Measurements from ENCODE around the gene PAK5.

PAK5 gene

DNA sequence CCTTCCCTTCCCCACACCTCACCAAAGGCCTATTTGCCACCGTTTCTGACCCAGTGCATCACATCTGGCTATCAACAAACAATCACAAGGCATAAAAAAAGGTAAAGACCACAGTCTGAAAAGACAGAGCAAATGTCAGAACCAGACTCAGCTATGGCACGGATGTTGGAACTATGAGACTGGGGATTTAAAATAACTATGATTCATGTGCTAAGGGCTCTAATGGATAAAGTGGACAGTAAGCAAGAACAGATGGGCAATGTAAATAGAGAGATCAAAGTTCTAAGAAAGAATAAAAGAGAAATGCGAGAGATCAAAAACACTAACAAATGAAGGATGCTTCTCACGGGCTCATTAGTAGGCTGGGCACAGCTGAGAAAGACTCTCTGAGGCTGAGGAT lies 225.0 kb downstream of the PAK5 start:
- no peak for DNase-seq

DNA sequence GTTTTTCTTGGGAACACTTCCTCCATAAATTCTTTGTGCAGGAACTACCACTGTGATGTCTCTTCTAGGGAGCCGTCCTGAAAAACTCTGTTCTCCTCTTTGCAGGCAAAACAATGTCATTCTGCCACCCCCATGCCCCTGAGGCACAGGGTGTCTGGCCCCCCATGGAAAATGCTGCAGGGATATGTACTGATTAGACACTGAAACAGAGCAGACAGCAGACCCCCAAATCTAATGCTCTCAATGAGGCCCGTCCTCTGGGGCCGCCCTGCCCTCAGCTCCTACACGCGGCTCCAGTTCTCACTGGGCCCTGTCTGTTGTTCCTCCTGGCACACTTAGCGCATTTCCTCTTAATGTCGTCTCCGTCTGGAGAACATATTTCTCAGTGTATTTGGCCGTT lies 227.0 kb downstream of the PAK5 start:
- DNase-seq, result no peak

DNA sequence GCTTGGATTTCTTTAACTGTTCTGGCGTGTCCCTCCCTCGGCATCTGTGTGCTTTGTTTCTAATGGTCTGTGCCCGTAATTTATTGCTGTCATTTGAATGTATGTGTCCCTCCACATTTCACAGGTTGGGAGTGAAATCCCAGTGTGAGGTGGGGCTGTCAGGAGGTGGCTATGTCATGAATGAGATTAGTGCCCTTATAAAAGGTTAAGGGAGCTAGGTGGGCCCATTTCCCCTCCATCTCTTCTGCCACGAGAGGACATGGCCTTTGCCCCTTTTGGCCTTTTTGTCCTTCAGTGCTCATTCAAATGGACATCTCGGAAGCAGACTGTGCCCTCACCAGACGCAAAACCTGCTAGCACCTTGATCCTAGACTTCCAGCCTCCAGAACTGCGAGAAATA lies 228.2 kb downstream of the PAK5 start:
- no peak for DNase-seq

DNA sequence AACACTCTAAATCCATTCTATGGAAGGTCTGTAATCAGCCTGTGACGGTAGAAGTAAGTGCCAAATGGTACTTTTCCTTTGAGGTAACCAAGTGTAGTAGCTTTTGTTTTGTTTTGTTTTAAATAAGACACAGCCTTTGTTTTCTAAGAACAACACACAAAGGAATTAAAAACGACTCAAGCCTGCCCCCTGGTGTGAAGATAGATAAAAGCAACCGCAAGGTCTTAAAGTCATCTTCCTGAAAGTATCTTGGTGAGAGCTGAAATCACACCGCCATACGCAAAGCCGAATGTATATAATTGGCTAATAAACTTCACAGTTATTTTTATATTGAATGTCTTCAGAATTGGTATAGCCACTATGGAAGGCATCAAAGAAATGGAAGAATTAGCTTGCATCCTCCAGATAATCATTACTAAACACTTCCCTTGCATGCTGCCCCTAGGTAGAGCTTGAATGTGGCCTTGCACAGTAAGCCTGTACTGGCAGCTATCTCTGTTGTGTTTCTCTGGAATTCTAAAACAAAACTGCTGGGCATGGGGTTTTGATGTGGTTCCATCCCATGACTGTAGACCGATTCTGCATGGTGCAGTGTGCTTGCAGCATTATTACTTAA lies 228.9 kb downstream of the PAK5 start:
- DNase-seq, result no peak

DNA sequence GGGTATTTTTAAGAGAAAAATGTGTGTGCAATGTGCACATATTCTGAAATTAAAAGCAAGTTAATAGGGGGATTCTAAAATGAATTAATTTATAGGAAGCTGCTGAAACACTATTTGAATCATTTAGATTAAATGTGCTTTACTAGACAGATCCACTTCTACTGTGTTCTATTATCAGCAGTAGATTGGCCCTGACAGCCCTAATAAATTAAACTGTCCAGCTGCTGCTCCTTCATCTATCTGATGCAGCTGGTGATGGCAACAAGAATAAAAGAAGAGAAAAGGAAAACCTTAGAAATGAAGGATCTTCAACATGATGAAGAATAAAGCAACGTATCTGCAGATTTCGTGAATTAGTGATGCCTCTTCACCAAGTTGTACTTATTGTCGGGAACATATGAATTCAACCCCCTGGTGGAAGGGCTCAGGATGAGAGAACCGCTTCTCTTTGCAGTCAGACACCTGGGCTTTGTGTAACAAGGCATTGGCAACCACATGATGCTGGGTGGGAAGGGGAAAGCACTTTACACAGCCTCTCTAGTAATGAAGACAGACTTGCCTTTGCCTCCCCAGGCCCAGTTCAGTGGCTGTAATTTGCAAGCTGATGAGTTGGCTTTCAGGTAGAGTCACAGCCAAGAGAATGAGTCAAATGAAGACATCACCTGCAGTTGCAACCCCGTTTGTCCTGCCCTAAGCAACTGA lies 230.1 kb downstream of the PAK5 start:
- DNase-seq, result no peak

DNA sequence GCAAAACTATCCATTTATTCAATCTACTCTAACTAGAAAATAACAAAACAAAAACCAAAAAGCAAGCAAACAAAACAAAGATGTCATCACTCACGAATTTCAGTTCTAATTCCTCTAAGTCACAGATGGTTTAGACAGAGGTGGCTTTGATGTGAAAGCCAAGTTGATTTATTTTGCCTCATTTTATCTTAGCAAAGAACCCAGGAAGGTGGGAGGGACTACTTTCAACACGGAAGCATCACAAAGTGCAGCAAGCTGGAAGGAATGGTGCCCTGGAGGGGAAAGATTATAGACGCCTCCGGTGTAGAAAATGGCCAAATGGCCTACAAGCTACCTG lies 236.1 kb downstream of the PAK5 start:
- DNase-seq, result no peak

DNA sequence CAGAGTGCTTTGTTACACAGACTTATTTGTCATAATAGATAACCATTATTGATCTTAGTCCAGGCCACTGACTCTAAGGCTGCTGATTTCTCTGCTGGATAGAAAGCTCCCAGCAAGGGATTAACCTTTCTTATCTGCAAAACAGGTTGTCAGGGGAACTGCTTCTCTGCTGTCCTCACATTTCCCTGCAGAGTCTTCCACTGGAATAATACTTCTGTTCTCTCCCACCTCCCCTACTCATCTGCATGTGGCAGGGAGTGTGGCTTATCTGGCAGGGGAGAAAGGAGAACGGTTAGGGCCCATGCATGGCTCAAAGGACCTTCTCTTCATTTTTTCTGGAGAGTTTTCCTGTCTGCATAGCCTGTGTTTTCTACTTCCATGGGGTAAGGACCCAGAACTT lies 238.3 kb downstream of the PAK5 start:
- no peak for DNase-seq

DNA sequence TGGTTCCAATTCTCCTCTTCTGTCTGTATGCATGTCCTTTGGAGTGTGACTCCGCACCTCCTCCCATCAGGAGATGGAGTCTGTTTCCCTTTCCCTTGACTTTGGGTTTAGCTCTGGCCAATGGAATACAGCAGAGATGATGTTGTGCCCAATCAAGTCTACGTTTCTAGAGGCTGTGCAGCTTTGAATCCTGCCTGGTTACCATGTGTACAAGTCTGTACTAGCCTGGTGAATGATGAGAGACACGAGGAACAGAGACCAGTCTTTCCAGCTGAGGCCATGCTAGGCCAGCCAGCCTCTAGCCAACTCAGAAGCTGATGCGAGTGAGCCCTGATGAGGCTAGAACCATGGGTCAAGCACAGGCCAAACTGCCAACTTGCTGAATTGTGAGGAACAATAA lies 241.3 kb downstream of the PAK5 start:
- no peak for DNase-seq

DNA sequence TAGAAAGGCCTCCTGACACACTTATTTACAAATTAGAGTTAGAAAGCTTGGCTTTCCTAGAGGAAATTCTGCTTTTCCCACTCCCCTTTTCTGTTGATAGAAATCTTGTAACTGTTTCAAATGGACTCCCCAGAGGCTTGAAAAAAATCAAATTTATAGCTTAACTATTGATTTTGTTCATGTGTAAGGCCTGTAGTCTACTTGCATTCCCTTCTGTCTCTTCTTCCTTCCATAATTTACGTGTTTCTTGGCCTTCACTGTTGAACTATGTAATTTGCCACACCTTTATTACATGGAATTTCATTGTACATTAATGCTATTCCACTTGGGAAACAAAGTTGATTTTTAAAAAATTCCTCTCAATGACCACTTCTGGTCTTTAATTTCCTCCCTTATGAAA lies 243.1 kb downstream of the PAK5 start:
- DNase-seq, result no peak

DNA sequence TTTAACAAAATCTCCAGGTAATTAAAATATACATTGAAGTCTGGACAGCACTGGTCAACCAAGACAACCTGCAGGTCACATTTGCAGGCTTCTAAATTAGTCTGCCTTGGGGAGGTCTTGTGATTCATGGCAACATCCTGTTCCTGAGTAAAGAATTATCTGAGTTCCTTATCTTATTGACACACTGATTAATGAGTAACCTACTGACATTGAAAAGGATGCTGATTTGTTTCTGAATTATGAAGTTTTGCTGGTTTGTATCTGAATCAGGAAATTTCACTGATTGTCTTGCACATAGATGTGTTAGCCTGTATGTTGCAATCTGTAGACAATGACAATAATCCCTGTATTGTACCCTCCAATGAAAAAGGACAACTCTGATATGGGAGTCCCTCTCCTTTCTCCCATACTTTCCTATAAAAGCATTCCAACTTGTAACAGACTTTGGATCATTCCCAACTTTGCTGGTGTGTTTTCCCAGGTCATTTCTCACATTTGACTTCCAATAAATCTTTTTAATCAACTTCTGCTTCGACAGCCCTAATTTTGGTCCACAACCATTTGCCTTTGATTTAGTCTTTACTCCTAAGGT lies 244.5 kb downstream of the PAK5 start:
- DNase-seq, result no peak

DNA sequence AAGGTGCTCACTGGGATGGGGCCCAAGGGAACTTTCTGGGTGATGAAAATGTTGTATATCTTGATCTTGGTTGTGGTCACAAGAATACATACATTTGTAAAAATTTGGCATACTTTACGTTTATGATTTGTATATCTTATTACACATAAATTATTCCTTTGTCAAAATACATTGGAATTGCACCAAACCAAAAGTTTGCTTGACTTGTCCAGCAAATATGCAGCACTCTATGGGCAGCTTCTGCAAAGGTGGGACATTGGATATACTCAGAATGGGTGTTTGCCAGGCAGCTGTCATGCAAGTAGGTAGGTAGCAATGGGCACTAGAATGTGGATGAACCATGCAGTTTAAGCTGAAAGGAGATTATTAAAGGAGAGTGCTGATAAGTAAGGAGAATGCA lies 246.5 kb downstream of the PAK5 start:
- no peak for DNase-seq

DNA sequence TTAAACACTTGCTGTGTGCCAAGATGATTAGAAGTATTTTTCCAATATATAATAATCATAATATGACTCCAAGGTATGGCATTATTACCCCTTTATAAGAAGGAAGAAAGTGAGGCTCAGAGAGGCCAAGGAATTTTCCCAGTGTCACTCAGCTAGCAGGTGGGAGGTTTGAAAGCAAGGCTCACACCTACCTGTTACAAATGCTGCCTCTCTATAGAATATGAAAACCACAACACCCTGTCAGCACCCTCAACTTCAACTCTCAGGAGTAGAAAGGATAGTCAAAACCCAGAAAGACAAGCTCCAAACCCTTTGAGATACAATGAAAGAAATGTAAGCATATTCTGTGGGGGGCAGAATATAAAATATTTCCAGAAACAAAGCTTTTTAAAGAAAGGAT lies 247.8 kb downstream of the PAK5 start:
- no peak for DNase-seq

DNA sequence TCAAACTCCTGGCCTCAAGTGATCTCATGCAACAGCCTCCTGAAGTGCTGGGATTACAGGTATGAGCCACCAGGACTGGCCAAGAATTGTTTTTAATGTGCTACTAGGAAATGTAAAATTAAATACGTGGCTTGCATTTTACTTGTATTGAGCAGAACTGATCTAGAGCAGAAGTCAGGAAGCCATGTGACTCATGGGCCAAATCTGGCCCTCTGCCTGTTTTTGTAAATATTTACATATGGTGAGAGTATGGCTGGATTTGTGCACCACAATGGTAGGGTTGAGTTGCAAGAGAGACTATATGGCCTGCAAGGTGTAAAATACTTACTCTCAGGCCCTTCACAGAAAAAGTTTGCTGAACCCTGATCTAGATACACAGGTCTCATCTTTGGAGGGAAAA lies 248.7 kb downstream of the PAK5 start:
- DNase-seq, result no peak

DNA sequence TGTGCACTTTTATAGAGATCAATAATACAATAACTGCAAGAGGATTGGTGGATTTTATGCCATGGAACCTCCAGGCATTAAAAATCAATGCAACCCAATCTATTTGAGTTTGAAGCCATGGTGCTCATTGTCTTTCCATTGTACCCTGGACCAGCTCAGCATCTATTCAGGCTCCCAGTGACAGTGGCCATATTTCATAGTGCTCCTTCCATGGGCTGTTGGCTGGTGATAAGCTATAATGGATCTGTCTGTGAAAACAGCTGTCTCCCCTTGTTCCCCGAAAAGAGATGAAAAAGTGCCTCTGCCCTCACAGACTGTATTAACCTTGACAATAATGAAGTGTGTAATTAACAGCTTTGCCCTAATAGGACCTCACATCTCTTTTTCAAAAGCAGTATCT lies 250.2 kb downstream of the PAK5 start:
- no peak for DNase-seq

DNA sequence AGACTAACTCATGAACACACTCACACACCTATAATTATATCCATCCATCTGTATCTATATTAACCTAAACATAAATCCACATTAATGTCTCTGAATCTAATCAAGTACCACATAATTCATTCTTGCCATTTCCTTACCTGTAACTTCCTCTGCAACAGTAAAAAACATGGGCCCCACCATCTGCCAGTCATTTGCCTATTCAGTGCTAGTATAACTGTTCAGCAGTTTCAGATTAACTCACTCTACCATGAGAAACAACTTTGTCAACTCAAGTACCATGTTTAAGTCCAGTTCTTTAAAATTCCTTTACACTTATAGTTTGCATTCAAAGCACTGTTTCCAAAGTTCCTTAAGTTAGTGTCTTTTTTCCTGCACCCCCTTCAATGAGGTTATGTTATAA lies 255.7 kb downstream of the PAK5 start:
- no peak for DNase-seq

DNA sequence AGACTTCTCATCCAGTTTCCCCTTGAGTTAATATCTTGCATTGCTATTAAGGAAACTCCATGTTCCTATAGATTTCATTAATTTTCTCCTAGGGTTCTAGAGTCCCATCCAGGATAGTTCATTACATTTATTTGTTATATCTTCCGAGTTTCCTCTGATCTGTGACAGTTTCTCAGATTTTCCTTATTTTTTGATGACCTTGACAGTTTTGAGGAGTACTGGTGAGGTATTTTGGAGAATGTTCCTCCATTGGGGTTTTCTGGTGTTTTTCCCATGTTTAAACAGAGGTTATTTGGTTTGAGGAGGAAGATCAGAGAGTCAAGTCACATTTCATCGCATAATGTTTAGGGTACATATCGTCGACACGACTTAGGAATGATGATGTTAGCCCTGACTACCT lies 256.7 kb downstream of the PAK5 start:
- no peak for DNase-seq

DNA sequence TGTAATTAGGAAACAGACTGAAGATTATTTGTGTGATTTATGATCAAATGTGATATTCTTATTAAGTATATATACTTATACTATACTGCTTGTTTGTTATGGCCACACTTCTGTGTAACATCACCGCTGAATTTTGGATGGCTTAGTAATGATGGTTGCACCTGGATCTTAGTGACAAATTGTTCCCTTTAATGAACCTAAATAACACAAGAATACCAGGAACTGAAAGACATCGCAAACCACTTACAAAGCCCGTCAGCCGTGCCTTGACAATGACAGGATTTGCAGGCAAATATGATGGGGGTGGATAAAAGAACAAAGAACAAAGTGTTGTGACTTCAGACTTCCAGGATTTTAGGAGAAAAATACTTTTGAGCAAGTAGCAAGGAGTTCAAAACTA lies 257.4 kb downstream of the PAK5 start:
- no peak for DNase-seq

DNA sequence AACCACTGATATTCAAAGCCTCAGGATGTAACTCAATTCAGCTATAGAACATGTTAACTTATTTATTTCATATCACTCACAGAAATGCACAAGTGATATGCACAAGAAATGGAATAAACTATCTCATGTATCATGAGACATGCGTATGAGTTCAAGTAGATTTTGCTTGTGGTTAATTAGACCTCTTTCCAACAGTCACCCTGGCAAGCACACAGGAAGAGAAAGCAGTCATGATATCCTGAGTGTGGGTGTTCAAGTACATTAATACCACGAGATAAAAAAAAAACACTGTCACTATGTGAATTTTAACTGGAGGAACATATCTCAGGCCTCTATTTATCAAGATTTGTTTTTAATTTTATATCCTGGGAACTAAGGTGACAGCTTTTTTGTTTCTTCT lies 260.3 kb downstream of the PAK5 start:
- no peak for DNase-seq

DNA sequence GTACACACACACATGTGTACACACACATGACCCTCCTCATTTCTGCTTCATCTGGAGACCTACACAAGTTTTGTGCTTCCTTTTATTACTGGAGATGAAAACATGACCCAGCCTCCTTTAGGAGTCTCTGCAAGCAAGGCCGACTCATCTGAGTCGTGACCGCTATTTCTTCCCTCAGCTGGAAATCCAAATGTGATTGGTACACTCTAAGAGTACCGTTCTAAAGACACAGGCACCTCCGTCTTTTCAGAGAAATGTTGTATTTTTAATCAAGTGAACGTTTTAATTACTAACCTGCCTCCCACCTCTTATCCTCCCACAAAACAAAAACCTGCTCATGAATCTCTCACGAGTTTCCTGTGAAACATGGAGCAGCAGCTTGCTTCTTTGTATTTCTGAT lies 261.5 kb downstream of the PAK5 start:
- DNase-seq, result no peak

DNA sequence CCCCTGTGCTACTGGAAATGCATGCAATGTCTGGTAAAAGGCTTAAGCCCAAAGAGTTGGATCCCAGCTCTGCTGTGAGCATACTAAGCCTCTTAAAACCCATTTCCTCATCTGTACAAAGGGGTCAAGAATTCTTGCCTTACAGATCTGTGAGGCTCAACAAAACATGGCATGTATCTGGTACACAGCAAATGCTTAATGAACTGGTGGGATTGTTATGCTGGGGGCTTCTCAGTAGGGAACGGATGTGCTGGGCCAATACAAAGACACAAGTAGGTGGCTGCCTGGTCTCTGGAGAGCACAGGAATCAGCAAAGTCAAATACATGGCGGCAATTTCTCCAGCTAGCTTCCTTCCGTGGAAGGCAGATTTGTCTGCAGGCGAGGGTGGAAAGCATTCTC lies 262.2 kb downstream of the PAK5 start:
- DNase-seq, result no peak

DNA sequence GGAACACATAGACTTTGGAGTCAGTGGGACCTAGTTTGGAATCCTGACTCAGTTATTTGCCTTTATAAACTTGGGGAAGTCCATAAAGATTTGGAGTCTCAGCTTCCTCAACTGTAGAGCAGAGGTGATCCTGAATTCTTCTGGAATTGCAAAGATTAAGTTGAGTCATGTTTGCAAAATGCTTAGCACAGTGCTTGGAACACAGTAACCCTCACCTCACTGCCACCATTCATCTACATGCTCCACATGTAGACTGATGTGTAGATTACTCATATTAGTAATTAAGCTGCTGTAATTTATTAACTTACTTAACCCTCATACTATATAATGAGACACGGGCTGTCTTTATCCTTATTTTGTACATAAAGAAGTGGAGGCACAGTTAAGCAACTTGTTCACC lies 263.0 kb downstream of the PAK5 start:
- no peak for DNase-seq

DNA sequence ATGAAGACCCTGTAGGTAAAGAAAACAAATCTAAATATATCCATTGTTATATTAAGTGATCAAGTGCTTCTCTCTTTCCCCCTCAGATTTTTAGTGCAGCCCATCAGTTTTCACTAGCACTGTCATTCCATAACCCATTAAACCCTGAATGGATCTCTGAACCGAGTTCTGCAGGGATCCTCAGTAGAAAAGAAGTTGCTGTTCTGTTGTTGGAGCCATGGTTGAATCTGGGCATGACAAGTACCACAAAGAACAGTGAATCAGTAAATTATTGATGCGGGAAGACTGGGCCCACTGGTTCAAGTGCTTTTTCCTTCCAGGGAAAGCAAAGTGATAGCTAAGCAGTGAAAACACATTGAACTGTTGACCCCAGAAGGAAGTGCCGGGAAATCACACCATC lies 264.1 kb downstream of the PAK5 start:
- no peak for DNase-seq

DNA sequence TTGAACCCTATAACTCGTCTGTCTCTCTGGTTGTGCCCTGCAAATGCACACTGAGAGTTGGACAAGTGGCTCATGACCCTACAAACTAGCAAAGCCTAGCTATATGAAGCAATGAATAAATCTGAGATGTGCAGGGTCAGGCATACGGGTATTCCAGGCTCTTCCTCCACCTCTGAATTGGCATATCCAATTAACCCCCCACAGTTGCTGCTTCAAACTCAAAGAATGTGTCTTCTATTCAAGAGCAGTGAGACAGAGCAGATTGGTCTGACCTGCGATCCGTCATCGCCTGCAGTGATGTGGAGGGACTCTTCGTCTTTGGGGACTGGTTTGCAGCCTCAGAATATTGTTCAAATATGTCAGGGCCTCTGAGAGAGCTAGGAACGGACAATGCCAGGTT lies 264.7 kb downstream of the PAK5 start:
- DNase-seq, result no peak

DNA sequence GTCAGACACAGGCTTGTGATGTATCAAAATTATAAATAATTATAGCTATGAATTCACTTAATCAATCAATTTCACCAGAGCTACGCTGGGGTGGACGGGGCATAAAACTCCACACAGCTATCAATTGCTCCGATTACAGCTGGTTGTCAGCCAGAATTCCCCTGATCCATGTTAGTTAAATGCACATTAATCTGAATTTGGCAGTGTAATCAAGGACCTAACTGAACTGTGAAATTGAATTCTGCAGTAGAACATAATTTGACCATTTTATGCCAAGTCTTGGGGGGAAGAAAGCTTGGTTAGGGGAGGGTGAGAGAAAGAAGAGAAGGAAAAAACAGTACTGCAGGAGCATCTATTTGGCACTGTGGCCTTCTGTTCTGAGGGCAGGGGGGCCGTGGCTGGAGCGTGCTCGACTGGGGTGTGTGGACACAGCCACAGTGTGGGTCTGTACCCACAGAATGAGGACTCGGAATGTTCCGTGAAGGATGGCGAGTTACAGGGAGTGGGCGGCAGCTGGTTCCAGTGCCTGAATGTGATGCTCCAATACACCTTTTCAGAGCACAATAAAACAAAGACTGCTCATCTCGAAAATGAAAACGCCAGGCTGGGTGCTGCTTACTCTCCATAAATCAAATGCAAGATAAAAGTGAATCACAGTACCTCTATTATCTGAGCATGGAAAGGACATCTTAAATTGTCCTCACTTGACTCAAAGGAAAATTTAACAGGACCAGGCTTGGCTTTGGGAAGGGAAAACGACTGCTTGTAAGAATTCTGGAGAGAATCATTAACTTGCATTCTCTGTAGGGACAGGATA lies 265.3 kb downstream of the PAK5 start:
- no peak for DNase-seq
